ENCODE results near the gene SLF1. TPM values are rescaled to one million over a fixed set of nuclear protein-coding genes. Genes with fewer than 3 reads are reported as not detected.

Gene SLF1
- total RNA-seq, 1 donor from 2014 or later = 17.4 TPM

DNA sequence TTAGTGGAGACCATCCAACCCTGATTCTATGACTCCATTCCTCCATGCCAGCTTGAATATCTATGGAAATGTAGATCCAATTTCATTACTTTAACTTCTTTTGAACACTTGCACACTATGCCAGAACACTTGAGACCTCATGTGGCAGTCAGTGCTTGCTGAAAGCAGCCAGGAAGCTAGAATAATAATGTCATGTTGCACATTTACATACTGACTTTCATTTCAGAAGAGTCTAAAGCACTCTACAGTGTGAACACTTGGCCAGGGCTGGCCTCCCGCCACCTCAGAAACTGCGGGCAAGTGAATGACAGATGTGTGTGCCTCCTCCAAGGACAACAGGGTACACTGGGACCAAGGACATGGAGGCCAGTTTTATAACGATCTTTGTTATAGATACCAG, 97.3 kb downstream of the SLF1 start:
- Mint-ChIP-seq H3K36me3 (ENCODE audit: insufficient read depth) (peaks cover 6% of the 10 kb centered on the region), H3K4me3 (ENCODE audit: low read depth) (no peak overlapping the region), H3K4me1 (ENCODE audit: low read depth) (no peaks in the 10 kb centered on the region), H3K9me3 (ENCODE audit: low read depth) (peaks cover 4% of the 10 kb centered on the region), H3K27ac (no peak overlapping the region), H3K27me3 (no peaks in the 10 kb centered on the region)
- no peak for DNase-seq (ENCODE audit: low spot score, unreplicated experiment)
- TF ChIP-seq, protein P1, sequence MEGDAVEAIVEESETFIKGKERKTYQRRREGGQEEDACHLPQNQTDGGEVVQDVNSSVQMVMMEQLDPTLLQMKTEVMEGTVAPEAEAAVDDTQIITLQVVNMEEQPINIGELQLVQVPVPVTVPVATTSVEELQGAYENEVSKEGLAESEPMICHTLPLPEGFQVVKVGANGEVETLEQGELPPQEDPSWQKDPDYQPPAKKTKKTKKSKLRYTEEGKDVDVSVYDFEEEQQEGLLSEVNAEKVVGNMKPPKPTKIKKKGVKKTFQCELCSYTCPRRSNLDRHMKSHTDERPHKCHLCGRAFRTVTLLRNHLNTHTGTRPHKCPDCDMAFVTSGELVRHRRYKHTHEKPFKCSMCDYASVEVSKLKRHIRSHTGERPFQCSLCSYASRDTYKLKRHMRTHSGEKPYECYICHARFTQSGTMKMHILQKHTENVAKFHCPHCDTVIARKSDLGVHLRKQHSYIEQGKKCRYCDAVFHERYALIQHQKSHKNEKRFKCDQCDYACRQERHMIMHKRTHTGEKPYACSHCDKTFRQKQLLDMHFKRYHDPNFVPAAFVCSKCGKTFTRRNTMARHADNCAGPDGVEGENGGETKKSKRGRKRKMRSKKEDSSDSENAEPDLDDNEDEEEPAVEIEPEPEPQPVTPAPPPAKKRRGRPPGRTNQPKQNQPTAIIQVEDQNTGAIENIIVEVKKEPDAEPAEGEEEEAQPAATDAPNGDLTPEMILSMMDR (IDR thresholded peaks at IDR 0.05; ENCODE audit: unreplicated experiment) = no peak

- TF ChIP-seq, protein P1 (IDR thresholded peaks at IDR 0.05; ENCODE audit: unreplicated experiment) = no peak
- Mint-ChIP-seq H3K27ac (peak overlapping the region; percentile 92), H3K4me3 (ENCODE audit: low read depth) (no peak overlapping the region)
Measured at GRCh38 chr5:94725142-94725541, 106.7 kb downstream of the SLF1 start.

DNA sequence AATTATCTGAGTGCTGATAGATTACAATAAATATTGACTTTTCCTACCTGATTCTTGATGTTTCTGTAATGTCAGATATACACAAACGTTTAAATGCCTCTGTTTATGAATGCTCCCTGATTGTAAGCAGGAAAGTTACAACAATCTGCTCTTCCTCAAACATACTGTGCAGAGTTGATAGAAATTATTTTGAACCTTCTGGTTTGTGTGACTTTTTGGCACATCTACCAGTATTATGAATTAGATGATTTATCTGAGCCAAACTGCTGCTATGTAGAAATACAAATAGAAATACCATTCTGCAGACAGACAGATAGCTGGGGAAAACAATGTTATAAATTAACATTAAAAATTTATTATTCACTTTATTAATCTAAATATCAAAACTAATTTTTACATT, 113.0 kb downstream of the SLF1 start:
- H3K4me3 Mint-ChIP-seq (ENCODE audit: low read depth) = no peak overlapping the region
- H3K27me3 Mint-ChIP-seq = no peaks in the 10 kb centered on the region
- no peak overlapping the region for H3K27ac Mint-ChIP-seq
- no peaks in the 10 kb centered on the region for H3K36me3 Mint-ChIP-seq (ENCODE audit: insufficient read depth)
- H3K4me1 Mint-ChIP-seq (ENCODE audit: low read depth) = peaks cover 13% of the 10 kb centered on the region
- no peaks in the 10 kb centered on the region for H3K9me3 Mint-ChIP-seq (ENCODE audit: low read depth)
- no peak for DNase-seq (ENCODE audit: low spot score, unreplicated experiment)
- TF ChIP-seq, protein P1 (IDR thresholded peaks at IDR 0.05; ENCODE audit: unreplicated experiment) = no peak

More at GRCh38 chr5:94725142-94725541, 106.7 kb downstream of the SLF1 start:
- DNase-seq (ENCODE audit: low spot score, unreplicated experiment) = no peak
- H3K9me3 Mint-ChIP-seq (ENCODE audit: low read depth) = no peaks in the 10 kb centered on the region
- no peaks in the 10 kb centered on the region for H3K27me3 Mint-ChIP-seq
- H3K4me1 Mint-ChIP-seq (ENCODE audit: low read depth) = peaks cover 38% of the 10 kb centered on the region
- H3K36me3 Mint-ChIP-seq (ENCODE audit: insufficient read depth) = no peaks in the 10 kb centered on the region

- H3K27ac Mint-ChIP-seq = no peak overlapping the region
- H3K4me3 Mint-ChIP-seq (ENCODE audit: low read depth) = no peak overlapping the region
- no peaks in the 10 kb centered on the region for H3K36me3 Mint-ChIP-seq (ENCODE audit: insufficient read depth)
- H3K4me1 Mint-ChIP-seq (ENCODE audit: low read depth) = peaks cover 8% of the 10 kb centered on the region
- no peaks in the 10 kb centered on the region for H3K9me3 Mint-ChIP-seq (ENCODE audit: low read depth)
- TF ChIP-seq, protein P1 (IDR thresholded peaks at IDR 0.05; ENCODE audit: unreplicated experiment) = no peak
- peaks cover 8% of the 10 kb centered on the region for H3K27me3 Mint-ChIP-seq
- DNase-seq (ENCODE audit: low spot score, unreplicated experiment) = no peak
Measured at GRCh38 chr5:94736498-94736897, 118.0 kb downstream of the SLF1 start.

GRCh38 chr5:94740286-94740685, 121.8 kb downstream of the SLF1 start:
- no peaks in the 10 kb centered on the region for H3K9me3 Mint-ChIP-seq (ENCODE audit: low read depth)
- H3K4me3 Mint-ChIP-seq (ENCODE audit: low read depth) = no peak overlapping the region
- peaks cover 14% of the 10 kb centered on the region for H3K27me3 Mint-ChIP-seq
- no peak for DNase-seq (ENCODE audit: low spot score, unreplicated experiment)
- TF ChIP-seq, protein P1 (IDR thresholded peaks at IDR 0.05; ENCODE audit: unreplicated experiment) = no peak
- peaks cover 18% of the 10 kb centered on the region for H3K4me1 Mint-ChIP-seq (ENCODE audit: low read depth)
- no peak overlapping the region for H3K27ac Mint-ChIP-seq
- no peaks in the 10 kb centered on the region for H3K36me3 Mint-ChIP-seq (ENCODE audit: insufficient read depth)
